Right cardiac atrium (tissue), 5 donors: ENCODE results near the gene RUNX3. TPM values are rescaled to one million over a fixed set of nuclear protein-coding genes. Genes with fewer than 3 reads are reported as not detected.

Experiments
- ATAC-seq, 2 donors: fragments of 200-7000 bp; cut with Tn5 transposase; one replicate each; pipeline versions ENCODE4 v1.8.0 to v1.9.1; 2020; ENCODE audit warnings: moderate library complexity in 2 of 2, mild to moderate bottlenecking in 1 of 2
- DNase-seq, 3 donors: peaks; one replicate each; pipeline ENCODE4 v3.0.0-alpha.2; 2020
- H3K27ac ChIP-seq: one replicate; pipeline ENCODE4 v1.5.1; 2013; ENCODE audit warnings: mild to moderate bottlenecking, low read length, control low read depth, moderate library complexity
- H3K27me3 ChIP-seq: one replicate; pipeline ENCODE4 v1.6.1; 2013; ENCODE audit not compliant: control insufficient read depth, insufficient read depth
- H3K4me1 ChIP-seq: one replicate; pipeline ENCODE4 v1.6.1; 2013; ENCODE audit warnings: low read length; ENCODE audit not compliant: control insufficient read depth, insufficient read depth
- H3K4me3 ChIP-seq: one replicate; pipeline ENCODE4 v1.5.1; 2013; ENCODE audit warnings: low read length, control low read depth
- H3K9me3 ChIP-seq: one replicate; pipeline ENCODE4 v1.6.1; 2013; ENCODE audit warnings: low read length; ENCODE audit not compliant: control insufficient read depth
- WGBS: extraction: QIAGEN DNeasy Blood & Tissue Kit; methylation state at CpG from one replicate; pipeline ENCODE4 v1.1.7; 2013; 5-methylcytosine and 5-hydroxymethylcytosine counted together
- intact Hi-C, 4 donors: fragments of 100-400 bp; cut with DNase I; formaldehyde crosslinking; loops; one replicate each; pipeline versions ENCODE4 v1.11.0 to v1.14.0; 2022 to 2023
- microRNA-seq, 2 donors: library from miRNA; unstranded; fragments of <30 nt; microRNA quantifications; one replicate each; pipeline ENCODE4 v1.2.0, GENCODE V29; 2020 to 2021
- polyA plus RNA-seq: library from polyadenylated mRNA; stranded (reverse); fragments of 200-250 nt; gene quantifications from one replicate; pipeline ENCODE4 v1.2.3, GENCODE V29; 2013
- total RNA-seq, 4 donors: library from RNA; stranded (reverse); fragmentation: NEBNext Ultra II Directional; extraction: Animal tissue kit (Norgen Biotek cat#: 25700); gene quantifications; one replicate each; pipeline ENCODE4 v1.2.1, GENCODE V29; 2021
- donor health status: healthy with polysubstance abuse.
- donor health status: DM: no; HTN: yes; CAD: no.
- donor health status: DM: no; HTN: no; CAD: no.
- donor health status: DM: no; HTN: yes; CAD: no; lungs with severe emphysema.
- donor health status: DM: yes; HTN: yes; CAD: no.

Gene RUNX3
- total and polyA plus RNA-seq, 5 donors = 0.34 to 1.8 (median 0.89) TPM

GRCh38 chr1:24849672-24850295, 80.3 kb downstream of the RUNX3 start:
- peak in 1 of 3 donors; percentile 54 for DNase-seq
- intact Hi-C loops = loop anchor here in 3 of 4 donors (5.0 to 10.0 kb wide), 5 partner anchors 253 to 358 kb away; no protein-coding TSS in a partner anchor
- H3K4me1 ChIP-seq = no peaks in the 10 kb centered on the region
- WGBS = 59% methylated on average over 9 of the region's 9 CpGs
- H3K4me3 ChIP-seq = no peak overlapping the region
- H3K27me3 ChIP-seq = no peaks in the 10 kb centered on the region
- no peak overlapping the region for H3K27ac ChIP-seq
- no peaks in the 10 kb centered on the region for H3K9me3 ChIP-seq
- no peak for ATAC-seq

Small RNA genes lying within 50 kb of the gene (microRNA-seq; reads per million reads assigned to microRNA genes)
- 0 to 0.54 reads per million in 2 donors for gene MIR6731

Other genes starting within 250 kb of the RUNX3 start
- gene CLIC4, start 184.8 kb downstream of the RUNX3 start, total RNA-seq = 100 to 1,000 TPM; 207 to 248 (median 233) TPM
- gene CLIC4, start 184.8 kb downstream of the RUNX3 start, polyA plus RNA-seq = 110 TPM